ENCODE data around the gene PRAME.
"Not testable (repeated sequence)": the region's sequence is repeated elsewhere in the genome, so short reads cannot be mapped to it uniquely, and the experiment has no call there.

PRAME gene

DNA sequence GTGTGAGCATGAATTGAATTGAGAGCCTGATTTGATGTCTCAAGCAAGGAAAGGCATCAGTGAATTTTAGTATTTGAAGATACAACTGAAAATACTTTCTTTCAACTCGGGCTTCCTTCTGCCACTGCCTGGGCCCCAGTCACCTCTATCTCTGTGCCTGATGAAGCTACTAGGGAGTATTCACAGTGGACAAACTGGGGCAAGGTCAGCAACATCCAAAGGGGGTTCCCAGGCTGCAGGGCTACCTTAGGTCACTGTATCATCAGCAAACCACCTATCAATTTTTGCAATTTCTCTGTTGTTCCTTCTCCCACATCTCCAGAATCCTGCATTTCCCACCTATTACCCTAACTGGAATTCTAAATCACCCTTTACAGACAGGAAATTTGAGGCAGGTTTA is 10.2 kb downstream of the PRAME start:
- DNase-seq: no peak

DNA sequence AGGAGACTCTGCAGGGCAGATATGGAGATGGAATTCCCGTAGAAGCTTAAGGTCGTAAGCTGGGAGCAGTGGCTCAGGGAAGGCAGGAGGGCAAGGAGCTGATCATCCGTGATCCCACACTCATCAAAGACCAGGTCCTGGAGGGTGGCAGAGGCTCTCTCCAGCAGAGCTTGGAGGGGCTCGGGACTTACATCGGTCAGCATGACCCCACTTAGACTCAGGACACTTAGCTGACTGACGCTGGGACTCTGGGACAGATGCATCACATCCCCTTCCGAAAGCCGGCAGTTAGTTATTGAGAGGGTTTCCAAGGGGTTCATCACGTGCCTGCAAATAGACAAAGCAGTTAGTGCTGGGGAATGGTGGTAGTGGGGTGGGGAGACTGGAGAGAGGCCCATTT is 10.7 kb downstream of the PRAME start:
- no peak for DNase-seq

DNA sequence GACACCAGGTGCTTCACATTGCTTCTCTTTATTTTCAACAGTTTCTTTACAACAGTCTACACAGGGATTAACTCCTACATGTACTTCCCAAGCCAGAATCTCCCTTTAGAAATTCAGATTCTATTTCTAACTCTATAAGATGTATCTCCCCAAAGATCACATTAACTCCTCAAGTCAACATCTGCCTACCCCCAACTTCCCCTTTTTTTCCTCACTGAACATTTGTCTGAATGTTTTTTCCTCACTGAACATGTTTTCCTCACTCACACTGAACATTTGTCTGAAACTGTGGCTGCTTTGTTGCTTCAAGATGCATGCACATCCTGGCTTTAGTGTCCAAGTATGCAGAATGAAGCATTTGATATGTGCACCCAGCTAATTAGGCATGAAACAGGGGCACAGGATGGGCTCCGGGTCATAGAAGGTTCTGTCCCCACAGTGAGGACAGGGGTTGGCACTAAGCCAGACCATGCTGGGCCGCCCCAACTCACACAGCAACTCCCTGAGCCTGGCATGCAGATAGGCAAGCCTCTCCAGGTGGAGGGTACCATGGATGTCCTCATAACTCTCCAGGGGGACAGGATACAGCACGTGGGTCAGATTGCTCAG is 11.3 kb downstream of the PRAME start:
- no peak for DNase-seq

DNA sequence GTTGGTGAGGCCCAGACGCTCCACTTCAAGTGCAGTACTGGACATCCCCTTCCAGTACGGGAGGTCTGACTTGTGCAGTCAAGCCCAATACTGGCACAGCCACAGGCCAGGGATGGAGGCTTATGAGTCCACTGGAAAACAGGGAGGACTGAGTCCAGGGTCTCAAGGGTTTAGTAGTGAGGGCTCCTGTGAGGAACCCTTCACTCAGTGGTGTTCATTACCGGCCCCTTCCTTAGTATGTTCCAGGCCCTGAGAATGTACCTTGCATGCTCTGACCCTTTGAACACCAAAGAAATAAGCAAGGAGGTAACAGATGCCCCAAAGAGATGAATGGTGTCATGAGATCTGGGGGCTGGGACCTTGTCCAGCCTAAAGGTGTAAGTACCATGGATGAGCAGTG is 11.8 kb downstream of the PRAME start:
- no peak for DNase-seq

DNA sequence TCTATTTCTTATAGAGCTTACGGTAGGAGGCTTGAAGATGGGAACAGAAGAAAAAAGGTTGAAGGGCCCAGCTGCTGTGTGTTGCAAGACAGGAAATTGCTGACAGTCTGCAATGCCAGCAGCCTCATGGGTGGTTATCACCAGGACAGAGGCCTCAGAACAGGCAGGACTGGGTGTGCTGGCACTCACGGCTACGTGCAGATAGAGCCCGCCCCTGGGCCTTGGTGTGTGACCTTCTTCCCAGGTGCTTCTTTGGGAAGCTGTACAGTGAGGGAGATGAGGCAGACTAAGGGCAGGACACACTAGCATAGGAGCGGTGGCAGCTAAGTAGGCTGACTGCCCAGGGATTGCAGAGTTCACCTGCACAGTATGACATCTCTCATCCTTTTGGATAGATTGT is 12.6 kb downstream of the PRAME start:
- DNase-seq: no peak

DNA sequence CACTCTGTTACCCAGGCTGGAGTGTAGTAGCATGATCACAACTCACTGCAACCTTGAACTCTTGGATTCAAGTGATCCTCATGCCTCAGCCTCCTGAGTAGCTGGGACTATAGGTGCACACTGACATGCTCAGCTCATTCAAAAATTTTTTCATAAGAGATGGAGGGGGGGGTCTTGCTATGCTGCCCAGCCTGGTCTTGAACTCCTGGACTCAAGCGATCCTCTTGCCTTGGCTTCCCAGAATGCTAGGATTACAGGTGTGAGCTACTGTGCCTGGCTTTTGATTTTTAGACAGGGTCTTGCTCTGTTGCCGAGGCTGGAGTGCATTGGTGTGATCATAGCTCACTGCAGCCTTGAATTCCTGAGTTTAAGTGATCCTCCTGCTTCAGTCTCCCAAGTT is 14.0 kb downstream of the PRAME start:
- no peak for DNase-seq

DNA sequence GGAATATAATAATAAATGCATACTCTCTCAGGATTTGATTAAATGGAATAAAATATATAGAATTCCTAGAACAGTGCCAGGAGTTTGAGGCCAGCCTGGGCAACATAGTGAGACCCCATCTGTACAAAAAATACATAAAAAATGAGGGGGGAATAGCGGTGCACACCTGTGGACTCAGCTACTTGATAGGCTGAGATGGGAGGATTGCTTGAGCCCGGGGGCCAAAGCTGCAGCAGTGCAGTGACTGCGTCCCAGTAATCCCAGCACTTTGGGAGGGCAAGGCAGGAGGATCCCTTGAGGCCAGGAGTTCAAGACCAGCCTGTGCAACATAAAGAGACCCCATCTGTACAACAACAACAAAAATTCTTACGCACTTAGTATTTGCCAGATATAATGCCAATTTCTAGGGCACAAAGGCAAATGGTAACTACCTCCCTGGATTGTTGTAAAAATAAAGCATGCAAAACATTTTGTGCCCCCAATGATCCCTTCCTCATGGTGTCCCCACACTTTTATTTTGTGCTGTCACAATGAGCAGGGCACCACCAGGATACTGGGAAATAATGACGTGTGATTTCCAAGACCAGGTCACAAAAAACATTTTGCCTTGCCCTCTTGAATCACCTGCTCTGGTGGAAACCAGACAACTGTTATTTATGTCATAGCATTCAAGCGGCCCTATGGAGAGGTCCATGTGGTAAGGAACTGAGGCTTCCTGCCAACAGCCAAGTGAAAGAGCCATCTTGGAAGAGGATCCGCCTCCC is 20.7 kb downstream of the PRAME start:
- DNase-seq: no peak

DNA sequence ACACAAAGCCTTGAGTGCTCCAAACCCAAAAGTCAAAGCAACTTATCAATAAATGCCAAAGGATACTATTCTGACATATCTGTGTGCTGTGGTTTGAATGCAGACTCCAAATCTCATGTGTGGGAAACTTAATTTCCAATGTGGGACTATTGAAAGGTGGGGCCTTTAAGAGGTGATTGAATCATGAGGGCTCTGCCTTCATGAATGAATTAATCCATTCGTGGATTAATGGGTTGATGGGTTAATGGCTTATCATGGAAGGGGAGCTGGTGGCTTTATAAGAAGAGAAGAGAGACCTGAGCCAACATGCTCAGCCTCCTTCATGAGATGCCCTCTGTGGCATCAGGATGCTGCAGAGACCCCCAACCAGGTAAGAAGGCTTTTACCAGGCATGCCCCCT is 22.1 kb downstream of the PRAME start:
- no peak for DNase-seq

DNA sequence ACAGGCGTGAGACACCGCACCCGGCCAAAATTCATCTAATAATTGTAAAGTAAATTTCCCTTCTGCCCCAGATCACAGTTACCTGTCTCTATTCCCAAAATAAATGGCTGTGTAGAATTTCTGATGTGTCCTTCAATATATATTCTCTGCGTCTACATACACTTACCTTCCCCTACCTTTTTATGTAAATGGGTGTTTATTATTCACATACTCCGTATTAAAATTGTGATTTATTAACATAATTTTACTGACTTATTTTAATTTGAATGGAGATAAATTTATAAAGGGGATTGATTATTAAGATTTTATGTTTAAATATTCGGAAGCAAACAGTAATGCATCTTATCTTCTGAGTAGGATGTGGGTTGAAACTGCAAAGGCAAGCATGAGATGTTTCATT is 22.6 kb downstream of the PRAME start:
- no peak for DNase-seq

DNA sequence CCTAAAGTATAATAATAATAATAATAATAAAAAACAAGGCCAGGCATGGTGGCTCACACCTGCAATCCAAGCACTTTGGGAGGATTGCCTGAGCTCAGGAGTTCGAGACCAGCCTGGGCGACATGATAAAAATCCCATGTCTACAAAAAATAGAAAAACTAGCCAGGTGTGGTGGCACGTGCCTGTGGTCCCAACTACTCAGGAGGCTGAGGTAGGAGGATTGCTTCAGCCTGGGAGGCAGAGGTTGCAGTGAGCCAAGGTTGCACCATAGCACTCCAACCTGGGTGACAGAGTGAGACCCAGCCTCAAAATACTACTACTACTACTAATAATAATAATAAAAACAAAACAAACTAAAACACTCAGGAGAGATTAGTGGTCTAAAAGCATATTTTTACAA is 23.4 kb downstream of the PRAME start:
- no peak for DNase-seq

DNA sequence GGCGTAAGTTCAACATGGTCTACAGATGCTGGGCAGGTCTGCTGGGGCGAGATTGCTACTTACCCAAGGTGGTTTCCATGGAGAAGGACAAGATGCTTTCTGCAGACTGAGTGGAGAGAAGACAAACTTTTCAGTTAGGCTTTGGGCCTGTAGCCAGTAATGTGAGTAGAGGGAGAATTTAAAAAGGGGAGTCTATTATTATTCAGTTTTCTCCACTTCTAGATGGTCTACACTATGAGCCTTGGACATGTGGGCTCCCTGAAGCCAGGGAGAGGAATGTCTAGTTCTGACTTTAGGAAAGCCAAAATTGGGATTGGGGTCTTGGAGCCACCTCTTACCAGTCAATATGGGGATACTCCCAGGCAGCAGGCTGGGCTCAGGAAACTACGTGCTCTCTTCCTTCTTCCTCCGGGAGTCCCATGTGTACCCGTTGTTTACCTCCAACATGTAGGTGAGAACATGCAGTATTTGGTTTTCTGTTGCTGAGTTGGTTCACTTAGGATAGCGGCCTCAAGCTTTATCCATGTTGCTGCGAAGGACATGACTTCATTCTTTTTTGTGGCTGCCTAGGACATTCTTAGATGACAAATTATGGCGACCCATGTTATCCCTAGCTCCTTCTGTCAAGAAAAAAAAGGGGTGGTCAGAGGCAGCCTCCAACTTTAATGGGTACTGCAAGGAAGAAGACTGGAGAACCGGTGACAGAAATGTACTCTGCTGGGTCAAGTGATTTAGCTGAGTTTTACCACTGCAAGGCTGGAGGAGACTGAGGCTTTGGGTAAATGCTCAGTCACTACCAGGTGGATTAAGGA is 24.3 kb downstream of the PRAME start:
- DNase-seq: no peak

DNA sequence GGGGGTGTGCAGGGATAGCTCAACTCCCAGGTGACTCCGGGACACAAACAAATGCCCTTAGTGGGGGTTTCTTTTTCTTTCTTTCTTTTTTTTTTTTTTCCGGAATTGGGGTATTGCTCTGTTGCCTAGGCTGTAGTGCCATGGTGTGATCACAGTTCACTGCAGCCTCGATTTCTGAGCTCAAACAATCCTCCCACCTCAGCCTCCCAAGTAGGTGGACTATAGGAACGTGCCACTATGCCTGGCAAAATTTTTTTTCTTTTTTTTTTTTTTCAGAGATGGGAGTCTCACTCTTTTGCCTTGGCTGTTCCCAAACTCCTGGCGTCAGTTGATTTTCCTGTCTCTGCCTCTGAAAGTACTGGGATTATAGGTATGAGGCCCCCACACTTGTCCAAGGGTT is 25.2 kb downstream of the PRAME start:
- DNase-seq: no peak

DNA sequence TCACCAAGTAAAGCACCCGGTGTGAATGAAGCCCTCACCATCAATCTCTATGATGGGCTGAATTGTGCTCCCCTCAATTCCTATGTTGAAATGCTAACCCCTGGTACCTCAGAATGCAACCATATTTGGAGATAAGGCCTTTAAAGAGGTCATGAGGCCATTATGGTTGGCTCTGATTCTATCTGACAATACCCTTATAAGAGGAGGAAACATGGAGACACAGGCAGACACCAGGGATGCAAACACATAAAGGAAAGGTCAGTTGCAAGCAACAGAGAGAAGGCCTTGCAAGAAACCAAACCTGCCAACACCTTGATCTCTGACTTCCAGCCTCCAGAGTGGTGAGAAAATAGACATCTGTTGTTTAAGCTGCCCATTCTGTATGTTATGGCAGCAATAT is 25.6 kb downstream of the PRAME start:
- DNase-seq: no peak

DNA sequence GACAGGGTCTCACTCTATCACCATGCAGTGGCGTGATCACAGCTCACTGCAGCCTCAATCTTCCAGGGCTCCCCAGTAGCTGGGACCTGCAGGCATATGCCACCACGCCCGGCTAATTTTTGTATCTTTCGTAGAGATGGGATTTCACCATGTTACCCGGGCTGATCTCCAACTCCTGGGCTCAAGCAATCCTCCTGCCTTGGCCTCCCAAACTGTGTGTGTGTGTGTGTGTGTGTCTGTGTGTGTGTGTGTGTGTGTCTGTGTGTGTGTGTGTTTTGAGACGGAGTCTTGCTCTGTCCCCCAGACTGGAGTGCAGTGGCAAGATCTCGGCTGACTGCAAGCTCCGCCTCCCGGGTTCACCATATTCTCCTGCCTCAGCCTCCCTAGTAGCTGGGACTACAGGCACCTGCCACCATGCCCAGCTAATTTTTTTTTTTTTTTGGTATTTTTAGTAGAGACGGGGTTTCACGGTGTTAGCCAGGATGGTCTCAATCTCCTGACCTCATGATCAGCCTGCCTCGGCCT is 26.5 kb downstream of the PRAME start:
- DNase-seq: not testable (repeated sequence)

DNA sequence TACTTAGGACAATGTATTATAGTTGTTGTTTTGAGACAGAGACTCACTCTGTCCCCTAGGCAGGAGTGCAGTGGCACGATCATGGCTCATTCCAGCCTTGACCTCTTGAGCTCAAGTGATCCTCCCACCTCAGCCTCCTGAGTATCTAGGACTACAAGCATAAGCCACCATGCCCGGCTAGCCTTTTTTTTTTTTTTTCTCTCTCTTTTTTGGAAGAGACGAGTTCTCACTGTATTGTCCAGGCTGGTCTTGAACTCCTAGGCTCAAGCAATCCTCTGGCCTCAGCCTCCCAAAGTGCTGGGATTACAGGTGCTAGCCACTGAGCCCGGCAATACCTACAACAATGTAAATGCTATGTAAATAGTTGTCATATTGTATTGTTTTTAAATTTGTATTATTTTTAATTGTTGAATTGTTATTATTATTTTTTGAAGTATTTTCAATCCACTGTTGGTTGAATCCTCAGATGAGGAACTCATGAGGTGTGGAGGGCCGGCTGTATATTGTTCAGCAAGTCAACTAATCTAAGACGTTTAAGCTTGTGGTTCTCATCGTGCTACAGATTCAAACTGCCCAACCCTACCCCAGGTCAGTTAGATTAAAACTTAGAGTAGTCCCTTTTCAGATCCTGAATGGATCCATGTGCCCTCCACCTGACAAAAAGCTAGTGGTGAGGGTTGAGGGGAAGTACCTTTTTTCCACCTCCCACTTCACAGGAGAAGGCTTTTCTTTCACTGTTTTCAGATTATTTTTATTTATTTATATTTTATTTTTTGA is 27.1 kb downstream of the PRAME start:
- no peak for DNase-seq

DNA sequence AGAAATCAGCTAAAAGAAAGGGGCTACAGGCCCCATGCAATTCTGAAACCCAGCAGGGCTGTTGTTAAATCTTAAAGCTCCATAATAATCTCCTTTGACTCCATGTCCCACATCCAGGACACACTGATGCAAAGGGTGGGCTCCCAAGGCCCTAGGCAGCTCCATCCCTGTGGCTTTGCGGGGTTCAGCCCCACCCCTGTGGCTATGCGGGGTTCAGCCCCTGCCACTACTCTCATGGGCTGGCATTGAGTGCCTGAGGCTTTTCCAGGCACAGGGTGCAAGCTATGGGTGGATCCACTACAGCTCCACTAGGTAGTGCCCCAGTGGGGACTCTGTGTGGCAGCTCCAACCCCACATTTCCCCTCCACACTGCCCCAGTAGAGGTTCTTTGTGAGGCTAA is 30.3 kb downstream of the PRAME start:
- DNase-seq: no peak

DNA sequence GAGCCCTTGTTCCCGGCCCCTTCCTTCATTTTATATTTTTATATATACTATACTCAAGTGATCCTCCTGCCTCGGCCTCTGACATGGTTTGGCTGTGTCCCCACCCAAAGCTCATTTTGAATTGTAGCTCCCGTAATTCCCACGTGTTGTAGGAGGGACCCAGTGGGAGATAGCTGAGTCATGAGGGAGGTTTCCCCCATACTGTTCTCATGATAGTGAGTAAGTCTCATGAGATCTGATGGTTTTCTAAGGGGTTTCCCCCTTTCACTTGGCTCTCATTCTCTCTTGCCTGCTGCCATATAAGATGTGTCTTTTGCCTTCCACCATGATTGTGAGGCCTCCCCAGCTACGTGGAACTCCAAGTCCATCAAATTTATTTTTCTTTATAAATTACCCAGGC is 31.8 kb downstream of the PRAME start:
- DNase-seq: no peak

DNA sequence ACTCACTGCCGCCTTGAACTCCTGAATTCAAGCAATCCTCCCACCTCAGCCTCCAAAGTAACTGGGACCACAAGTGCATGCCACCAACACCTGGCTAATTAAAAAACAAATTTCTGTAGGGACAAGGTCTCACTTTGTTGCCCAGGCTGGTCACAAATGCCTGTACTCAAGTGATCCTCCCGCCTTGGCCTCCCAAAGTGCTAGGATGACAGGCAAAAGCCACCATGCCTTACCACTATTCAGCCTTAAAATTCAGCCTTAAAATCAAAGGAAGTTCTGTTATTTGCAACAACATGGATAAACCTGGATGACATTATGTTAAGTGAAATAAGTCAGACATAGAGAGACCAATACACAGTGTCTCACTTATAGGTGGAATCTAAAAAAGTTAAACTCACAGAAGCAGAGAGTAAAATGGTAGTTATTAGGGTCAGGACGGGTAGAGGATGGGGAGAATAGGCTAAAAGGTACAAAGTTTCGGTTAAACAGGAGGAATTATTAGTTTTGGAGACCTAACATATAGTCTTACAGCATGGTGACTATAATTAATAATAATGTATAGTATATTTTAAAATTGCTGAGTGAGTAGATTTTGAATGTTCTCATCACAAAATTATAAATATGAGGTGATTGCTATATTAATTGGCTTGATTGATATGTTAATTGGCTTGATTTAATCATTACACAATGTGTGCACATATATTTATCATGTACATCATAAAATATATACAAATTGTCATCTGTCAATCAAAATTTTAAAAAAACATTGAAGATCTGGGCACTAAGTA is 32.7 kb downstream of the PRAME start:
- no peak for DNase-seq

DNA sequence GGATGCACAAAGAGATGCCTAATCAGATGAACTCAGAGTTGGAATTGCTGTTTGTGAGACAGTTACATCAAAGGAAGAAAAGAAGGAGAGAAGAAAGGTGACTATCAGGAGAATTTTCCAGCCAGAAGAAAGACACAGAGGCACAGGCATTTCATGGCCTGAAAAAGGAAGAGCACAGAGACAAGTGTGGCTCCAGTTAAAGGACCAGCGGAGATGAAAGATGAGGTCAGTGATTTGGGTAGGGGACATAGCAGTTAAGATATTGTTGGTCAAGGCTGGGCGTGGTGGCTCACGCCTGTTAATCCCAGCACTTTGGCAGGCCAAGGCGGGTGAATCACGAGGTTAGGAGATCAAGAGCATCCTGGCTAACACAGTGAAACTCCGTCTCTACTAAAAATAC is 35.6 kb downstream of the PRAME start:
- DNase-seq: no peak

DNA sequence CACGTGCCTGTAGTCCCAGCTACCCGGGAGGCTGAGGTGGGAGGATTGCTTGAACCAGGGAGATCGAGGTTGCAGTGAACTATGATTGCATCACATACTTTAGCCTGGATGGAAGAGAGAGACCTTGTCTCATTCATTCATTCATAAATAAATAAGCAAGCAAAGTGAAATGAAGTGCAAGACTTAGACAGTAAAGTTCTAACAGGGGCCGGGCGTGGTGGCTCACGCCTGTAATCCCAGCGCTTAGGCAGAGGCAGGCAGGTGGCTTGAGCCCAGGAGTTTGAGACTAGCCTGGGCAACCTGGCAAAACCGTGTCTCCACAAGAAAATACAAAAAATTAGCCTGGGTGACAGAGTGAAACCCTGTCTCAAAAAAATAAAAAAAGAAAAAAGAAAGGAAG is 37.4 kb downstream of the PRAME start:
- DNase-seq: no peak

DNA sequence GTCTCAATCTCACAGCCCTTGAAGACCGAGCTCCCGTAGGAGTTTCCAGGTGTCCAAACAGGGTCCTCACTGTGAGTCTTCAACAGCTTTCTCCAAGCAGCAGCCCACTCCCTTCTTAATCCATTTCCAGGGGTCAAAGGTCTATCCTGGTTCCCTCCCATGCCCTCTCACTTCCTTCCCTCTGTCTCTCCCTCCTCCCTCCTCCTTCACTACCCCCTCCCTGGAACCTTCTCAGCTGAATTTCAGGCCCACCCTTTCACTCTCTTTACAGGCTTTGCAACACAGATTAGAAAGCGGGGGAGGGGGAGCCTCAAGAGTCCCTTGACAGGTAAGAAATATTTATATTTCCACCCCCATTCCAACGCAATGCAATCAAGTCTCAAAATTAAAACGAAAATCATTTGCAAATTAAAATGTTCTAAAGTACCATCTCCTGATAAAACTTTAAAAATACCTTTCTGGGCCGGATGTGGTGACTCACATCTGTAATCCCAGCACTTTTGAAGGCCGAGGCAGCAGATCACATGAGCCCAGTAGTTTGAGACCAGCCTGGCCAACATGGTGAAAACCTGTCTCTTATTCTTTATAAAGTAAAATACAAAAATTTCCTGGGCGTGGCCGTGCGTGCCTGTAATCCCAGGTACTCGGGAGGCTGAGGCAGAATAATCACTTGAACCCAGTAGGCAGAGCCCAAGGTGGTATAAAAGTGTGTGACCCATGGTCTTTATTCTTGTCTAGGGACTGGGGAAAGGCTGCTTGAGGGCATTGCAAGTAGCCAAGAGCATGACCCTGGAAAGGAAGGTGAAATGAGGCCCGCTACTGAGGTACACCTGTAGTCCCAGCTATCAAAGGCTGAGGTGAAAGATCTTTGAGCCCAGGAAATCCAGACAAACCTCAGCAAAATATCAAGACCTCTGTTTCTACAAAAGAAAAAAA is 38.1 kb downstream of the PRAME start:
- DNase-seq: no peak
